HEK293 (cell line): Measurements from ENCODE around the gene TMEM250.

ENCODE experiments used
- CTCF ChIA-PET: fragments of 350-600 bp; formaldehyde crosslinking; extraction: SDS; loops from one replicate; lab custom pipeline; 2021; ENCODE audit warnings: antibody characterized with exemption; lab: Yijun Ruan, JAX
- POLR2A ChIA-PET: fragments of 300-600 bp; formaldehyde crosslinking; extraction: SDS; loops from one replicate; lab custom pipeline; 2020; ENCODE audit warnings: antibody characterized with exemption, inconsistent platforms; lab: Yijun Ruan, JAX
- H3K27ac ChIP-seq: fragments of 200-500 bp; sonication (Bioruptor generic); 2 replicates; pipeline ENCODE4 v1.5.1; 2014; ENCODE audit warnings: low read depth, low read length, control low read depth, inconsistent platforms; ENCODE audit errors: extremely low read depth
- H3K36me3 ChIP-seq, 2 experiments: fragments of 200-500 bp in 1 of 2; sonication (Bioruptor generic) in 1 of 2; 1 replicate in 1 of 2; 2 replicates in 1 of 2; pipeline ENCODE4 v1.5.1; 2014 to 2017; ENCODE audit warnings: inconsistent platforms in 2 of 2, low read length in 2 of 2; ENCODE audit not compliant: control insufficient read depth in 2 of 2, insufficient read depth in 1 of 2
- H3K4me1 ChIP-seq: fragments of 200-500 bp; sonication (Bioruptor generic); 2 replicates; pipeline ENCODE4 v1.5.1; 2014; ENCODE audit warnings: mild to moderate bottlenecking, low read length, inconsistent platforms; ENCODE audit not compliant: control insufficient read depth, insufficient read depth
- H3K4me3 ChIP-seq: 2 replicates; pipeline ENCODE4 v1.5.1; 2011; ENCODE audit warnings: low read depth, mild to moderate bottlenecking, control low read depth, low read length, moderate library complexity
- H3K9me3 ChIP-seq: fragments of 200-500 bp; sonication (Bioruptor generic); 2 replicates; pipeline ENCODE4 v1.5.1; 2014; ENCODE audit warnings: low read depth, low read length, inconsistent platforms; ENCODE audit not compliant: control insufficient read depth, insufficient read depth
- EGR2 ChIP-seq: fragments of 450-650 bp; formaldehyde crosslinking; IDR thresholded peaks from 2 replicates; pipeline ENCODE4 v1.5.1; 2016; ENCODE audit warnings: low read depth, missing biosample characterization, missing genetic modification characterization
- ELK4 ChIP-seq: IDR thresholded peaks from 2 replicates; pipeline ENCODE4 v1.6.1; 2011; ENCODE audit warnings: mild to moderate bottlenecking, low read depth, low read length, borderline replicate concordance
- GLIS1 ChIP-seq: fragments of 450-650 bp; formaldehyde crosslinking; IDR thresholded peaks from 2 replicates; pipeline ENCODE4 v1.5.1; 2016; ENCODE audit warnings: missing biosample characterization, missing genetic modification characterization
- HOXD13 ChIP-seq: sonication (generic); formaldehyde crosslinking; IDR thresholded peaks from 2 replicates; pipeline ENCODE4 v1.8.0; 2022; ENCODE audit warnings: missing genetic modification reagents, borderline replicate concordance
- MZF1 ChIP-seq: fragments of 450-650 bp; formaldehyde crosslinking; IDR thresholded peaks from 2 replicates; pipeline ENCODE4 v1.5.1; 2017; ENCODE audit warnings: missing biosample characterization, missing genetic modification characterization, borderline replicate concordance
- PRDM10 ChIP-seq: fragments of 450-650 bp; formaldehyde crosslinking; IDR thresholded peaks from 2 replicates; pipeline ENCODE4 v1.5.1; 2016; ENCODE audit warnings: missing biosample characterization, missing genetic modification characterization
- TRIM28 ChIP-seq: IDR thresholded peaks from 2 replicates; pipeline ENCODE4 v1.6.1; 2011; ENCODE audit warnings: low read length, control low read depth, borderline replicate concordance
- YY2 ChIP-seq: fragments of 450-650 bp; formaldehyde crosslinking; IDR thresholded peaks from 2 replicates; pipeline ENCODE4 v1.5.1; 2016; ENCODE audit warnings: missing biosample characterization, missing genetic modification characterization
- ZBTB10 ChIP-seq: fragments of 450-650 bp; formaldehyde crosslinking; IDR thresholded peaks from 2 replicates; pipeline ENCODE4 v1.5.1; 2016; ENCODE audit warnings: missing biosample characterization, missing genetic modification characterization
- ZBTB20 ChIP-seq: fragments of 450-650 bp; formaldehyde crosslinking; IDR thresholded peaks from 2 replicates; pipeline ENCODE4 v1.5.1; 2016; ENCODE audit warnings: missing biosample characterization, missing genetic modification characterization
- ZFHX2 ChIP-seq: fragments of 450-650 bp; formaldehyde crosslinking; conservative IDR thresholded peaks from 2 replicates; pipeline ENCODE4 v1.5.1; 2016; ENCODE audit warnings: missing biosample characterization, missing genetic modification characterization
- ZFP3 ChIP-seq: fragments of 450-650 bp; formaldehyde crosslinking; IDR thresholded peaks from 2 replicates; pipeline ENCODE4 v1.5.1; 2016; ENCODE audit warnings: low read depth, missing biosample characterization, missing genetic modification characterization
- ZIC2 ChIP-seq: fragments of 450-650 bp; formaldehyde crosslinking; IDR thresholded peaks from 2 replicates; pipeline ENCODE4 v1.5.1; 2016; ENCODE audit warnings: missing biosample characterization, missing genetic modification characterization
- ZNF18 ChIP-seq: fragments of 450-650 bp; formaldehyde crosslinking; IDR thresholded peaks from 2 replicates; pipeline ENCODE4 v1.5.1; 2016; ENCODE audit warnings: missing biosample characterization, missing genetic modification characterization
- ZNF354C ChIP-seq: fragments of 450-650 bp; formaldehyde crosslinking; IDR thresholded peaks from 2 replicates; pipeline ENCODE4 v1.5.1; 2016; ENCODE audit warnings: missing biosample characterization, missing genetic modification characterization, low read depth, borderline replicate concordance
- ZNF501 ChIP-seq: fragments of 450-650 bp; formaldehyde crosslinking; IDR thresholded peaks from 2 replicates; pipeline ENCODE4 v1.5.1; 2016; ENCODE audit warnings: missing biosample characterization, missing genetic modification characterization
- ZNF513 ChIP-seq: fragments of 450-650 bp; IDR thresholded peaks from 2 replicates; pipeline ENCODE4 v1.5.1; 2018; ENCODE audit warnings: missing biosample characterization, missing genetic modification characterization
- ZNF623 ChIP-seq: fragments of 450-650 bp; formaldehyde crosslinking; IDR thresholded peaks from 2 replicates; pipeline ENCODE4 v1.5.1; 2016; ENCODE audit warnings: missing biosample characterization, missing genetic modification characterization
- ZNF785 ChIP-seq: fragments of 450-650 bp; formaldehyde crosslinking; IDR thresholded peaks from 2 replicates; pipeline ENCODE4 v1.5.1; 2016; ENCODE audit warnings: missing biosample characterization, missing genetic modification characterization

Gene TMEM250

GRCh38 chr9:136147038-136147889 lies 28.6 kb upstream of the TMEM250 start:
- TF ChIP-seq ZNF513 (tag by site-specific recombination) = no peak
- TF ChIP-seq ZNF623 (tag by site-specific recombination) = no peak
- no peak for TF ChIP-seq YY2
- no peak for TF ChIP-seq GLIS1
- TF ChIP-seq ZNF501 = no peak
- TF ChIP-seq TRIM28 = no peak
- TF ChIP-seq ZNF785 (tag by site-specific recombination) = no peak
- TF ChIP-seq ELK4 = no peak
- no peak for TF ChIP-seq ZNF354C
- TF ChIP-seq HOXD13 = no peak
- ChIA-PET POLR2A (no interaction called here), CTCF (interaction anchor here (0.7 to 1.5 kb wide), 3 partner anchors 9 to 24 kb away, joined by 3 to 15 read pairs (median 4); no protein-coding TSS in a partner anchor)
- no peaks in the 10 kb centered on the region for H3K4me1 ChIP-seq
- H3K36me3 ChIP-seq = no peaks in the 10 kb centered on the region
- H3K27ac ChIP-seq = no peak overlapping the region
- H3K4me3 ChIP-seq = no peak overlapping the region
- H3K9me3 ChIP-seq = no peaks in the 10 kb centered on the region

- ChIA-PET CTCF (interaction anchor here (0.6 to 1.4 kb wide), 5 partner anchors 8 to 141 kb away, joined by 3 to 15 read pairs (median 4); no protein-coding TSS in a partner anchor), POLR2A (interaction anchor here (0.6 kb wide), 1 partner anchor 14 kb away, joined by 3 read pairs; no protein-coding TSS in a partner anchor)
- TF ChIP-seq MZF1 (tag by site-specific recombination) = no peak
- TF ChIP-seq ZBTB20 (tag by site-specific recombination) = no peak
- TF ChIP-seq EGR2 (tag by site-specific recombination) = peak; percentile 70
- TF ChIP-seq ZNF18 (tag by site-specific recombination) = peak; percentile 49; the same call in 1 of the 2 replicates
- TF ChIP-seq PRDM10 (tag by site-specific recombination) = no peak
- TF ChIP-seq ZFHX2 (tag by site-specific recombination) = peak; percentile 40
- TF ChIP-seq ZIC2 (tag by site-specific recombination) = no peak
- no peak for TF ChIP-seq ZFP3 (tag by site-specific recombination)
- no peak for TF ChIP-seq ZBTB10
- H3K27ac ChIP-seq = no peak overlapping the region
- no peaks in the 10 kb centered on the region for H3K4me1 ChIP-seq
- H3K4me3 ChIP-seq = no peak overlapping the region
- no peaks in the 10 kb centered on the region for H3K9me3 ChIP-seq
- H3K36me3 ChIP-seq = no peaks in the 10 kb centered on the region
Observed at GRCh38 chr9:136146126-136147037, 27.7 kb upstream of the TMEM250 start.
